ENCODE results near the gene OTUD4. TPM values are rescaled to one million over a fixed set of nuclear protein-coding genes. Genes with fewer than 3 reads are reported as not detected.

The OTUD4 gene
- total RNA-seq, 1 donor from 2014 or later = 35.0 TPM

DNA sequence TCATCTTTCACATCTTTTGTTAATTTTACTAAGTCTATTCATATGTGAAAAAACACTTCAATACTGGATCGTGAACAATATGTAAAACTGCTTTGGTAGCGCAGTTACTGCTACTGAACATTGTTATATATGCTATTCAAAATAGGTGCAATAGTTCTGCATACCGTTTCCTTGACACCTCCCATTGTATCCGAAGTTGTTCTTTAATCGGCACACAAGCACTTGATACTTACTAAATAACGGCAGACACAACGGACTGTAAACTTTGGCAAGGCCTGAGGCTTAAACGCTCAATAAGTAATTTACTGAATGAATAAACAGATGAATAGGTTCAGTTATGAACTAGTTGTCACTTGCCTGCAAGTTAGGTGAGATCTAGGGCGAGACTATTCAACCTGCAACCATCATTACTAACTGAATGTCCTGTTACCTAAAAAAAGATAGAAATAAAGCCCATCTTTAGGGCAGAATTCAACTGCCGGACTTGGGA lies 83.0 kb downstream of the OTUD4 start:
- Mint-ChIP-seq H3K4me3 (ENCODE audit: unreplicated experiment) (peak overlapping the region; percentile 98), H3K27ac (ENCODE audit: unreplicated experiment) (peak overlapping the region; percentile 100), H3K4me1 (ENCODE audit: unreplicated experiment) (peaks cover 29% of the 10 kb centered on the region), H3K9me3 (ENCODE audit: unreplicated experiment) (peaks cover 17% of the 10 kb centered on the region), H3K36me3 (ENCODE audit: unreplicated experiment) (peaks cover 31% of the 10 kb centered on the region), H3K27me3 (ENCODE audit: unreplicated experiment) (no peaks in the 10 kb centered on the region)
- TF ChIP-seq, protein P1, sequence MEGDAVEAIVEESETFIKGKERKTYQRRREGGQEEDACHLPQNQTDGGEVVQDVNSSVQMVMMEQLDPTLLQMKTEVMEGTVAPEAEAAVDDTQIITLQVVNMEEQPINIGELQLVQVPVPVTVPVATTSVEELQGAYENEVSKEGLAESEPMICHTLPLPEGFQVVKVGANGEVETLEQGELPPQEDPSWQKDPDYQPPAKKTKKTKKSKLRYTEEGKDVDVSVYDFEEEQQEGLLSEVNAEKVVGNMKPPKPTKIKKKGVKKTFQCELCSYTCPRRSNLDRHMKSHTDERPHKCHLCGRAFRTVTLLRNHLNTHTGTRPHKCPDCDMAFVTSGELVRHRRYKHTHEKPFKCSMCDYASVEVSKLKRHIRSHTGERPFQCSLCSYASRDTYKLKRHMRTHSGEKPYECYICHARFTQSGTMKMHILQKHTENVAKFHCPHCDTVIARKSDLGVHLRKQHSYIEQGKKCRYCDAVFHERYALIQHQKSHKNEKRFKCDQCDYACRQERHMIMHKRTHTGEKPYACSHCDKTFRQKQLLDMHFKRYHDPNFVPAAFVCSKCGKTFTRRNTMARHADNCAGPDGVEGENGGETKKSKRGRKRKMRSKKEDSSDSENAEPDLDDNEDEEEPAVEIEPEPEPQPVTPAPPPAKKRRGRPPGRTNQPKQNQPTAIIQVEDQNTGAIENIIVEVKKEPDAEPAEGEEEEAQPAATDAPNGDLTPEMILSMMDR (IDR thresholded peaks at IDR 0.05) = no peak
- DNase-seq (ENCODE audit: extremely low spot score, unreplicated experiment) = no peak

DNA sequence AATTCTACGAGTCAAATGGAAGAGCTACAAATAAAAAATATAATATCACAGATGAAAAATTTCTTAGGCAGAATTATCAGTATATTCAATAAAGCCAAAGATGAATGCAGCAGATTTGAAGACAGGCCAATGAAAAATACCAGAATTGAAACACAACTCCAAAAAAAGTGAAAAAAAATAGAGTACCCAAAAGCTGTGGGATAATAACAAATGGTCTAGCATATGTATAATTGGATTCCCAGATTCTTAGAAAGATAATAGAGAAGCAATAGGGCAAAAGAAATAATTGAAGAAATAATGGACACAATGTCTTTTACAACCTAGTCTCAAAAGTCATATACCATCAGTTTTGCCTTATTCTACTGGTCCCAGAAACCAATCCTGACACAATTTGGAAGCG lies 86.8 kb downstream of the OTUD4 start:
- H3K27ac Mint-ChIP-seq (ENCODE audit: unreplicated experiment) = no peak overlapping the region
- H3K36me3 Mint-ChIP-seq (ENCODE audit: unreplicated experiment) = peaks cover 52% of the 10 kb centered on the region
- H3K4me1 Mint-ChIP-seq (ENCODE audit: unreplicated experiment) = peaks cover 14% of the 10 kb centered on the region
- TF ChIP-seq, protein P1 (IDR thresholded peaks at IDR 0.05) = no peak
- no peak overlapping the region for H3K4me3 Mint-ChIP-seq (ENCODE audit: unreplicated experiment)
- H3K27me3 Mint-ChIP-seq (ENCODE audit: unreplicated experiment) = no peaks in the 10 kb centered on the region
- H3K9me3 Mint-ChIP-seq (ENCODE audit: unreplicated experiment) = peaks cover 17% of the 10 kb centered on the region
- no peak for DNase-seq (ENCODE audit: extremely low spot score, unreplicated experiment)

DNA sequence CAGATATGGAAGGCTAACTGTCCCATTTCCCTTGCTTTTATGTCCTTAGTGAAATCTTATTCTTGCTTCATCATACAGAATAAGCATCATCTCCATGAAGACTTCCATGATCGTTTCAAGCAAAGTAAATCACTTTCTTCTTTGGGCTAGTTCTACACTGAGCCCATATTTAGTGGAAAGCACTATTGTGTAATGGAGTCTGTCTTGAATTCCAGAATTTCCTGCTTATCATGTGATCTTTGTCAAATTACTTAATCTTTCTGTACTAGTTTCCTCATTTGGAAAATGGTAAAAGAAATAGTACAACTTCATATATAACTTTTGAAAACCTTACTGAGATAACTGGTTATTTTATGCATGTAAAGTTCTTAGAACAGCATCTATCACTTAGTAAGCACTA lies 90.0 kb downstream of the OTUD4 start:
- no peak overlapping the region for H3K4me3 Mint-ChIP-seq (ENCODE audit: unreplicated experiment)
- no peak overlapping the region for H3K27ac Mint-ChIP-seq (ENCODE audit: unreplicated experiment)
- DNase-seq (ENCODE audit: extremely low spot score, unreplicated experiment) = no peak
- TF ChIP-seq, protein P1 (IDR thresholded peaks at IDR 0.05) = no peak
- peaks cover 2% of the 10 kb centered on the region for H3K4me1 Mint-ChIP-seq (ENCODE audit: unreplicated experiment)
- H3K9me3 Mint-ChIP-seq (ENCODE audit: unreplicated experiment) = peaks cover 17% of the 10 kb centered on the region
- H3K36me3 Mint-ChIP-seq (ENCODE audit: unreplicated experiment) = peaks cover 59% of the 10 kb centered on the region
- H3K27me3 Mint-ChIP-seq (ENCODE audit: unreplicated experiment) = no peaks in the 10 kb centered on the region

DNA sequence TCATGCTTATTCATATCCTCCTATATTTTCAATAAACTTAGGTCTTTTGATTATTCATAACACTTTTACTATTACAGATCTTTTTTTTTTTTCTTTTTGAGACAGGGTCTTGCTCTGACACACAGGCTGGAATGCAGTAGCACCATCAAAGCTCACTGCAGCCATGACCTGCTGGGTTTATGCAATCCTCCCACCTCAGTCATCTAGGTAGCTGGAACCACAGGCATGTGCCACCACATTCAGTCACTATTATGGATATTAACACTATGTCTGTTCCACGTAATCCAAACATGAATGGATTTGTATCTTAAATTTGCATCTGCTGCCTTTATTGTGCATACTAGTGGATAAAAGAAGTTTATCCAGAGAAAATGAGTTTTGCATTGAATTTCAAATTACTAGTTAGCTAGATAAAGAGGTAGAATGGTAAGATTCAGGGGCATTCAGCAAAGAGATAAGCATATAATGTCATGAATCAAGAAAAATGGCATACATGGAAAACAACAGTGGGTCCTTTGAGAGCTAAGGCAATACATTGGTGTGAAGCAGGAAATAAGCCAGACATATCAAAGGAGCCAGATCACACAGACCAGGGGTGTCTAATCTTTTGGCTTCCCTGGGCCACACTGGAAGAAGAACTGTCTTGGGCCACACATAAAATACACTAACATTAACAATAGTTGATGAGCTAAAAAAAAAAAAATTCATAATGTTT lies 96.3 kb downstream of the OTUD4 start:
- no peak for DNase-seq (ENCODE audit: extremely low spot score, unreplicated experiment)
- no peaks in the 10 kb centered on the region for H3K27me3 Mint-ChIP-seq (ENCODE audit: unreplicated experiment)
- TF ChIP-seq, protein P1 (IDR thresholded peaks at IDR 0.05) = no peak
- no peaks in the 10 kb centered on the region for H3K9me3 Mint-ChIP-seq (ENCODE audit: unreplicated experiment)
- no peak overlapping the region for H3K4me3 Mint-ChIP-seq (ENCODE audit: unreplicated experiment)
- H3K36me3 Mint-ChIP-seq (ENCODE audit: unreplicated experiment) = peaks cover 22% of the 10 kb centered on the region
- H3K27ac Mint-ChIP-seq (ENCODE audit: unreplicated experiment) = no peak overlapping the region
- H3K4me1 Mint-ChIP-seq (ENCODE audit: unreplicated experiment) = peaks cover 4% of the 10 kb centered on the region

Other genes with a start within 250 kb of the OTUD4 start
- gene ANAPC10, start 82.4 kb downstream of the OTUD4 start, total RNA-seq = 16.8 and 21.8 TPM in 2 replicates
- gene ABCE1, start 82.3 kb downstream of the OTUD4 start, total RNA-seq = 45.6 and 46.5 TPM in 2 replicates

Data from osteocyte (in vitro differentiated cells).